GM21619 (cell line): Measurements from ENCODE around the gene GADD45G.

ENCODE experiments used
- ATAC-seq: cut with Tn5 transposase; IDR thresholded peaks from one replicate; pipeline ENCODE4 v1.9.1; 2021; ENCODE audit not compliant: unreplicated experiment

Gene GADD45G

GRCh38 chr9:89629081-89629976, 24.5 kb downstream of the GADD45G start:
- ATAC-seq, result no peak

- no peak for ATAC-seq
Observed at GRCh38 chr9:89630508-89630907, 25.7 kb downstream of the GADD45G start.

GRCh38 chr9:89631384-89631783, 26.6 kb downstream of the GADD45G start:
- no peak for ATAC-seq

- ATAC-seq, result no peak
Observed at GRCh38 chr9:89632192-89632733, 27.5 kb downstream of the GADD45G start.

- no peak for ATAC-seq
Observed at GRCh38 chr9:89632736-89633135, 27.9 kb downstream of the GADD45G start.

- ATAC-seq, result no peak
Observed at GRCh38 chr9:89633404-89633803, 28.6 kb downstream of the GADD45G start.

- no peak for ATAC-seq
Observed at GRCh38 chr9:89633920-89634319, 29.1 kb downstream of the GADD45G start.

GRCh38 chr9:89634995-89635742, 30.4 kb downstream of the GADD45G start:
- no peak for ATAC-seq

GRCh38 chr9:89635816-89636215, 31.0 kb downstream of the GADD45G start:
- ATAC-seq, result no peak

- ATAC-seq, result no peak
Observed at GRCh38 chr9:89637787-89638186, 33.0 kb downstream of the GADD45G start.

- no peak for ATAC-seq
Observed at GRCh38 chr9:89638359-89638758, 33.5 kb downstream of the GADD45G start.

GRCh38 chr9:89638893-89639292, 34.1 kb downstream of the GADD45G start:
- no peak for ATAC-seq

- ATAC-seq, result no peak
Observed at GRCh38 chr9:89639367-89639795, 34.6 kb downstream of the GADD45G start.

GRCh38 chr9:89639961-89640360, 35.1 kb downstream of the GADD45G start:
- ATAC-seq, result no peak

- no peak for ATAC-seq
Observed at GRCh38 chr9:89640361-89640760, 35.5 kb downstream of the GADD45G start.

GRCh38 chr9:89640801-89641200, 36.0 kb downstream of the GADD45G start:
- ATAC-seq, result no peak

GRCh38 chr9:89641980-89642379, 37.2 kb downstream of the GADD45G start:
- no peak for ATAC-seq

- ATAC-seq, result no peak
Observed at GRCh38 chr9:89642789-89643188, 38.0 kb downstream of the GADD45G start.

GRCh38 chr9:89646189-89646939, 41.6 kb downstream of the GADD45G start:
- ATAC-seq, result no peak

GRCh38 chr9:89647366-89648128, 42.7 kb downstream of the GADD45G start:
- ATAC-seq, result no peak
